Neural crest cell (in vitro differentiated cells): Measurements from ENCODE around the gene GALNT13. TPM values are rescaled to one million over a fixed set of nuclear protein-coding genes. Genes with fewer than 3 reads are reported as not detected.

Source experiments
- DNase-seq: peaks from one replicate; pipeline ENCODE4 v3.0.0; 2021; ENCODE audit warnings: low read depth, mixed read lengths, low spot score
- H3K27ac Mint-ChIP-seq: one replicate; pipeline ENCODE4 v1.8.0; 2021; ENCODE audit warnings: mild to moderate bottlenecking, mixed read lengths; ENCODE audit not compliant: unreplicated experiment
- H3K27me3 Mint-ChIP-seq: 2 replicates; pipeline ENCODE4 v1.8.0; 2021; ENCODE audit warnings: low read depth, mild to moderate bottlenecking, mixed read lengths
- H3K36me3 Mint-ChIP-seq: 2 replicates; pipeline ENCODE4 v1.8.0; 2021; ENCODE audit warnings: low read depth, mild to moderate bottlenecking, mixed read lengths
- H3K4me1 Mint-ChIP-seq: 2 replicates; pipeline ENCODE4 v1.8.0; 2021; ENCODE audit warnings: mixed read lengths
- H3K4me3 Mint-ChIP-seq: one replicate; pipeline ENCODE4 v1.8.0; 2021; ENCODE audit warnings: mild to moderate bottlenecking, mixed read lengths
- H3K9me3 Mint-ChIP-seq: 2 replicates; pipeline ENCODE4 v1.8.0; 2021; ENCODE audit warnings: mixed read lengths
- total RNA-seq: library from RNA; stranded (reverse); gene quantifications from 2 replicates; pipeline ENCODE4 v1.2.1, GENCODE V29; 2021
- TF ChIP-seq, protein P1 (sequence below): fragments of 200-600 bp; sonication (generic); conservative IDR thresholded peaks from 2 replicates; pipeline ENCODE4 v1.5.0; 2021; ENCODE audit warnings: antibody characterized with exemption, mild to moderate bottlenecking

Gene GALNT13
- total RNA-seq, 1 donor from 2014 or later = 7.4 TPM

DNA sequence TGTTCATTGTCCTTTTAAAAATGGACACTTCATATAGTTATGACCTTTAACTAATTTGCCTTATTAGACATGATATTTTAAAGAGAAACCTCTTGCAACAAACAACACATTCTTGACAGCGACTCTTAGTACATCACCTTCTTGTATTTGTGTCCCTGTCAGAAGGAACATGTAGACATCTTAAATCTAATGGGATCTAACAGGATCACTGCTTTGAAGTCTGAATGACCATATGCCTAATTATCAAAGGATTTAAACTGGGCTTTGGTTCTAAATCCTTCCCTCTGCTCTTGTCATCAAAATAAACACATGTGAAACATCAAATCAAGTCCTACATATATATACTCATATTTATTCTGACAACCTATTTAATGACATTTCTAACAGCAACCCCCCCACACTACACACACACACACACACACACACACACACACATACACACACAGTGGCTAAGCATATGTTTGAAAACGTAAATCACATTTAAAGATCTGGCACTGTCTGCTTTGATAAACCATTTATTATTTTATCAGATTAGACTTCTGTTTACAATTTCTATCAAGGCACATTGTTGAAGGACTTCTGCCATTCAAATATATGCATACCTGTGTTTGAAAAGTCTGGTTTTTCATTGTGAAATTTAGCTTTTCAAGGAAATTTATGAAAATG, 4.2 kb downstream of the GALNT13 start:
- DNase-seq = no peak
- no peaks in the 10 kb centered on the region for H3K9me3 Mint-ChIP-seq
- peaks cover 41% of the 10 kb centered on the region for H3K27me3 Mint-ChIP-seq
- no peak overlapping the region for H3K27ac Mint-ChIP-seq
- no peaks in the 10 kb centered on the region for H3K36me3 Mint-ChIP-seq
- peaks cover 23% of the 10 kb centered on the region for H3K4me1 Mint-ChIP-seq
- TF ChIP-seq, protein P1, sequence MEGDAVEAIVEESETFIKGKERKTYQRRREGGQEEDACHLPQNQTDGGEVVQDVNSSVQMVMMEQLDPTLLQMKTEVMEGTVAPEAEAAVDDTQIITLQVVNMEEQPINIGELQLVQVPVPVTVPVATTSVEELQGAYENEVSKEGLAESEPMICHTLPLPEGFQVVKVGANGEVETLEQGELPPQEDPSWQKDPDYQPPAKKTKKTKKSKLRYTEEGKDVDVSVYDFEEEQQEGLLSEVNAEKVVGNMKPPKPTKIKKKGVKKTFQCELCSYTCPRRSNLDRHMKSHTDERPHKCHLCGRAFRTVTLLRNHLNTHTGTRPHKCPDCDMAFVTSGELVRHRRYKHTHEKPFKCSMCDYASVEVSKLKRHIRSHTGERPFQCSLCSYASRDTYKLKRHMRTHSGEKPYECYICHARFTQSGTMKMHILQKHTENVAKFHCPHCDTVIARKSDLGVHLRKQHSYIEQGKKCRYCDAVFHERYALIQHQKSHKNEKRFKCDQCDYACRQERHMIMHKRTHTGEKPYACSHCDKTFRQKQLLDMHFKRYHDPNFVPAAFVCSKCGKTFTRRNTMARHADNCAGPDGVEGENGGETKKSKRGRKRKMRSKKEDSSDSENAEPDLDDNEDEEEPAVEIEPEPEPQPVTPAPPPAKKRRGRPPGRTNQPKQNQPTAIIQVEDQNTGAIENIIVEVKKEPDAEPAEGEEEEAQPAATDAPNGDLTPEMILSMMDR = no peak
- peak overlapping the region; percentile 44 for H3K4me3 Mint-ChIP-seq

DNA sequence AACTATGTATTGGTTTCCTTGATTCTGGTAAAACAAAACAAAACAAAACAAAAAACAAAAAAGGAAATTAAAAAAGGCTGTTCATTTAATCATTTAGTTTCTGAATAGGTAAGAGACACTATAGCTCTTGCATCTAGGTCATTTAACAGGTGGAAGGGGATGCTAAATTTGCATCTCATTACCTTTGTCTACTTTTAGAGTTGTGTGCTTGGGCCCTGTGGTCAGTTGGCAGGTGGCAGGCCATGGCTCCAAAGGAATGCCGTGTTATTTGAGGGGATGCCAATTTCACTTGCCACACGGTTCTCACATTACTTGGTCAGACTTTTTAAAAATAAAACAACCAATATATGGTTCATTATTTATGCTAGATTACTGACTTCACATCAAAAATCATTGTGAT, 9.2 kb downstream of the GALNT13 start:
- Mint-ChIP-seq H3K4me3 (no peak overlapping the region), H3K9me3 (no peaks in the 10 kb centered on the region), H3K4me1 (peaks cover 8% of the 10 kb centered on the region), H3K27ac (no peak overlapping the region), H3K36me3 (no peaks in the 10 kb centered on the region), H3K27me3 (peaks cover 6% of the 10 kb centered on the region)
- TF ChIP-seq, protein P1 = no peak
- no peak for DNase-seq

DNA sequence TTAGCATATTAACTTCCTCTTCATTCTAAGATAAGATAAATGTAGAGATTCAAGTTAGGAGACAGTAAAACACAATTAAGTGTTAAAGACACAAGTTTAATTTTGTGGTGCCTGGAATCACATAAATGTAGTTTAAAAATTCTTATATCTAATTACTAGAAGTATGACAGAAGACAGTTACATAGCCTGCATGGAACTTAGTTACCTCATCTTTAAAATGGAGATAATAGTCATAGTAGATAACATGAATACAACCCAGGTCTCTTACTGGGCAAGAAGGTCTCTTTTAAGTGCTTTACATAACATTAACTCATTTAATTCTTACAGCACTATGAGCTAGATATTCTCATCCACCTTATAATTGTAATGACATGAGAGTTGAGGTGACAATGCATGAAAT, 15.1 kb downstream of the GALNT13 start:
- no peaks in the 10 kb centered on the region for H3K36me3 Mint-ChIP-seq

DNA sequence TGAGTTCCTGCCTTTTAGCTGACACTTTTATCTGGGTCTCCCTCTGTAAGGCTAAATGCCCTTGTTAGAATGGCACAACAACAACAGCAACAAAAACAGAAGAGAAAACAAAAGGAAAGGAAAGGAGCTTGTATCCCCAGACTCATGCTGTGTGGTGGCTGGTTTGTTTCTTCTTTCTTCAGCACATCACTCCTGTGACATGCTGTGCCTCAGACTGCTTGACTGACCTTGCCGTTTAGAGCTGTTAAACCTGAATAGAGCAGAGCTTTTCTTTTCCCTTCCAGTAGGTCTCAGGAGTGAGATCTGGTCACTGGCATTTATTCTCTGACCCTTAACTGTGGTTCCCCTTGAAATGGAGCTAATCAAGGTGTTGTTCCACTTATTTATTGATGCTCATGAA, 18.9 kb downstream of the GALNT13 start:
- DNase-seq = no peak
- Mint-ChIP-seq H3K27me3 (no peaks in the 10 kb centered on the region), H3K27ac (no peak overlapping the region), H3K4me1 (peaks cover 14% of the 10 kb centered on the region), H3K4me3 (no peak overlapping the region), H3K9me3 (no peaks in the 10 kb centered on the region), H3K36me3 (no peaks in the 10 kb centered on the region)
- TF ChIP-seq, protein P1 = no peak

More for the DNA sequence above, 15.1 kb downstream of the GALNT13 start:
- H3K9me3 Mint-ChIP-seq = no peaks in the 10 kb centered on the region
- H3K4me3 Mint-ChIP-seq = no peak overlapping the region
- H3K27me3 Mint-ChIP-seq = no peaks in the 10 kb centered on the region
- no peak for DNase-seq
- TF ChIP-seq, protein P1 = no peak
- no peak overlapping the region for H3K27ac Mint-ChIP-seq
- peaks cover 20% of the 10 kb centered on the region for H3K4me1 Mint-ChIP-seq

DNA sequence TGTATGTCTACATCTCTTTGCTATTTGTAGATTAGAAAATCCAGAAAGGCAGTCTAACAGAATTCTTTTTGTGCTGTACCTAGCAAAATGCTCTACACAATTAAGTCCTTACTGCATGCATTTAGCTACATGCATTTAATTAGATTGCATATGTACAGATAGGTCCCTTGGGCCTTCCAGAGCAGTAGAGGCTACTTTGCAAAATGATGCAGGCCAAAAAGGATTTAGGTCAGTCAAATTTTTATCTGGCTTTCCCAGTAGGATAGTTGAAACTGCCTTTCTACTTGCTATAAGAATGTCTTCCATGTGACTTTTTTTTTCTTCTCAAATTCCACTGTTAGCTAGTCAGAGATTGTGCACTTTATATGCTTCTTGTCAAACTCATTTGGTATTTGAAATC, 19.3 kb downstream of the GALNT13 start:
- no peak overlapping the region for H3K27ac Mint-ChIP-seq
- H3K4me1 Mint-ChIP-seq = peaks cover 14% of the 10 kb centered on the region
- no peaks in the 10 kb centered on the region for H3K36me3 Mint-ChIP-seq
- no peak for DNase-seq
- H3K27me3 Mint-ChIP-seq = no peaks in the 10 kb centered on the region
- H3K4me3 Mint-ChIP-seq = no peak overlapping the region
- H3K9me3 Mint-ChIP-seq = no peaks in the 10 kb centered on the region
- TF ChIP-seq, protein P1 = no peak
